HepG2 (cell line): ENCODE data around the gene PGRMC1. TPM values are rescaled to one million over a fixed set of nuclear protein-coding genes. Genes with fewer than 3 reads are reported as not detected.

Experiments
- ARID4A ChIP-seq: sonication (generic); formaldehyde crosslinking; IDR thresholded peaks from 2 replicates; pipeline ENCODE4 v1.5.0; 2020; ENCODE audit warnings: mild to moderate bottlenecking, missing genetic modification reagents, borderline replicate concordance
- HDAC1 ChIP-seq: sonication (generic); formaldehyde crosslinking; IDR thresholded peaks from 2 replicates; pipeline ENCODE4 v1.5.1; 2020; ENCODE audit warnings: mild to moderate bottlenecking, missing genetic modification reagents
- HINFP ChIP-seq: sonication (generic); formaldehyde crosslinking; IDR thresholded peaks from 2 replicates; pipeline ENCODE4 v1.4.0; 2020; ENCODE audit warnings: low read depth, mild to moderate bottlenecking, missing genetic modification reagents
- POLR2G ChIP-seq: fragments of 200-400 bp; formaldehyde crosslinking; IDR thresholded peaks from 2 replicates; pipeline ENCODE4 v1.6.1; 2018; ENCODE audit warnings: mild to moderate bottlenecking, low read depth, low read length, moderate library complexity
- SAP130 ChIP-seq: IDR thresholded peaks from 2 replicates; pipeline ENCODE4 v1.6.1; 2016; ENCODE audit warnings: low read depth
- SP1 ChIP-seq, 2 experiments: fragments of 450-650 bp in 1 of 2; sonication (generic) in 1 of 2; formaldehyde crosslinking in 1 of 2; IDR thresholded peaks; 2 replicates each; pipeline versions ENCODE4 v1.4.0 to v1.6.1; 2016 to 2020; ENCODE audit warnings: missing genetic modification reagents in 1 of 2
- ZBTB26 ChIP-seq: IDR thresholded peaks from 2 replicates; pipeline ENCODE4 v1.6.1; 2016; ENCODE audit warnings: missing compliant biosample characterization, missing genetic modification reagents, borderline replicate concordance
- ZNF124 ChIP-seq: sonication (generic); formaldehyde crosslinking; IDR thresholded peaks from 2 replicates; pipeline ENCODE4 v1.4.0; 2020; ENCODE audit warnings: missing genetic modification reagents
- ZNF142 ChIP-seq: sonication (generic); formaldehyde crosslinking; IDR thresholded peaks from 2 replicates; pipeline ENCODE4 v1.4.0; 2020; ENCODE audit warnings: missing genetic modification reagents
- ZNF33A ChIP-seq: sonication (generic); formaldehyde crosslinking; IDR thresholded peaks from 2 replicates; pipeline ENCODE4 v1.5.1; 2020; ENCODE audit warnings: missing genetic modification reagents, mild to moderate bottlenecking, moderate library complexity, borderline replicate concordance
- ZNF446 ChIP-seq: sonication (generic); formaldehyde crosslinking; IDR thresholded peaks from 2 replicates; pipeline ENCODE4 v1.5.0; 2020; ENCODE audit warnings: mild to moderate bottlenecking, missing genetic modification reagents
- ZNF777 ChIP-seq: sonication (generic); formaldehyde crosslinking; IDR thresholded peaks from 2 replicates; pipeline ENCODE4 v1.4.0; 2020; ENCODE audit warnings: missing genetic modification reagents
- polyA plus RNA-seq, 8 experiments: library from polyadenylated mRNA; depleted of rRNA in 3 of 8; stranded (reverse) in 7 of 8; unstranded in 1 of 8; fragments of >200 nt; fragmentation: Illumina TruSeq in 4 of 8; extraction: Trizol in 4 of 8; gene quantifications; 2 replicates each; pipeline versions ENCODE4 v1.2.1 to v1.2.3, GENCODE V29; 2011 to 2016; ENCODE audit warnings: low read depth in 4 of 8, missing spikeins in 1 of 8, mixed read lengths in 1 of 8; ENCODE audit not compliant: insufficient read depth in 1 of 8
- total RNA-seq, 5 experiments: library from RNA; depleted of rRNA; stranded (reverse); fragments of >200 nt; fragmentation: Illumina TruSeq; extraction: Trizol; gene quantifications; 2 replicates each; pipeline ENCODE4 v1.2.3, GENCODE V29; 2016; ENCODE audit warnings: low read depth in 1 of 5

The PGRMC1 gene
- total and polyA plus RNA-seq, 2 of the 13 experiments (the other 11 are each of a cell fraction or from before 2014, with no cell fraction given) = 44.7 to 124 TPM

- TF ChIP-seq ZNF33A (CRISPR knock-in tag) (no peak), ZNF124 (CRISPR knock-in tag) (no peak), ZNF142 (CRISPR knock-in tag) (0 out of 2 replicates have a peak, but pooled peaks have one; percentile 20), ZNF777 (peak; percentile 87; the same call in 1 of the 2 replicates), HINFP (0 out of 2 replicates have a peak, but pooled peaks have one; percentile 42), ZBTB26 (CRISPR knock-in tag) (no peak), POLR2G (peak; percentile 91), SAP130 (peak; percentile 74), SP1 (IDR thresholded peaks at IDR 0.05) (no peak), SP1 (CRISPR knock-in tag; IDR thresholded peaks at IDR 0.05) (0 out of 2 replicates have a peak, but pooled peaks have one; percentile 21), ZNF446 (CRISPR knock-in tag) (0 out of 2 replicates have a peak, but pooled peaks have one; percentile 53), HDAC1 (CRISPR knock-in tag) (0 out of 2 replicates have a peak, but pooled peaks have one; percentile 8), ARID4A (CRISPR knock-in tag) (peak; percentile 48; the same call in 1 of the 2 replicates)
Observed at GRCh38 chrX:119235872-119236622, at the start of gene PGRMC1 (continued).
